DND-41 (cell line): ENCODE measurements around the gene CEBPE.

Experiments used
- ATAC-seq: fragments of 200-7000 bp; cut with Tn5 transposase; 3 replicates; pipeline ENCODE4 v1.9.1; 2021; ENCODE audit warnings: low read depth; ENCODE audit not compliant: insufficient read depth
- DNase-seq: peaks from one replicate; pipeline ENCODE4 v3.0.0-alpha.2; 2020
- H2AFZ ChIP-seq: 2 replicates; pipeline ENCODE4 v1.6.0; 2012; ENCODE audit warnings: low read depth, low read length
- H3K27ac ChIP-seq: 2 replicates; pipeline ENCODE4 v1.5.1; 2012; ENCODE audit warnings: low read length, inconsistent platforms
- H3K27me3 ChIP-seq: fragments of 200-600 bp; sonication (generic); 2 replicates; pipeline ENCODE4 v1.6.0; 2012; ENCODE audit warnings: low read length, mild to moderate bottlenecking, inconsistent platforms; ENCODE audit not compliant: insufficient read depth, poor library complexity
- H3K36me3 ChIP-seq: 2 replicates; pipeline ENCODE4 v1.5.1; 2012; ENCODE audit warnings: low read length, inconsistent platforms; ENCODE audit not compliant: insufficient read depth
- H3K4me1 ChIP-seq: 2 replicates; pipeline ENCODE4 v1.5.1; 2012; ENCODE audit warnings: mild to moderate bottlenecking, low read length; ENCODE audit not compliant: insufficient read depth
- H3K4me2 ChIP-seq: 2 replicates; pipeline ENCODE4 v1.6.0; 2012; ENCODE audit warnings: mild to moderate bottlenecking, moderate library complexity, low read length, inconsistent platforms; ENCODE audit not compliant: insufficient read depth
- H3K4me3 ChIP-seq, 2 experiments: fragments of 200-600 bp in 1 of 2; shearing (Covaris generic) in 1 of 2; 2 replicates each; pipeline ENCODE4 v1.5.1; 2012 to 2016; ENCODE audit warnings: inconsistent platforms in 2 of 2, low read length in 2 of 2, mild to moderate bottlenecking in 2 of 2, low read depth in 1 of 2, moderate library complexity in 1 of 2
- H3K79me2 ChIP-seq: 2 replicates; pipeline ENCODE4 v1.6.0; 2012; ENCODE audit warnings: low read length, inconsistent platforms; ENCODE audit not compliant: insufficient read depth
- H3K9ac ChIP-seq: 2 replicates; pipeline ENCODE4 v1.6.0; 2012; ENCODE audit warnings: low read depth, mild to moderate bottlenecking, inconsistent platforms, low read length, moderate library complexity
- H3K9me3 ChIP-seq: 2 replicates; pipeline ENCODE4 v1.5.1; 2012; ENCODE audit warnings: low read length, moderate library complexity, mild to moderate bottlenecking, inconsistent platforms; ENCODE audit not compliant: insufficient read depth, severe bottlenecking
- H4K20me1 ChIP-seq: 2 replicates; pipeline ENCODE4 v1.6.0; 2012; ENCODE audit warnings: low read length; ENCODE audit not compliant: insufficient read depth
- EZH2 ChIP-seq: IDR thresholded peaks from 3 replicates; pipeline ENCODE4 v1.6.1; 2012; ENCODE audit warnings: borderline replicate concordance, low read depth, mild to moderate bottlenecking, moderate library complexity, low read length, inconsistent platforms; ENCODE audit not compliant: severe bottlenecking
- TF ChIP-seq, protein P1 (sequence below): IDR thresholded peaks from 2 replicates; pipeline ENCODE4 v1.5.1; 2012; ENCODE audit warnings: borderline replicate concordance, low read length, moderate library complexity, mild to moderate bottlenecking; ENCODE audit not compliant: poor library complexity, severe bottlenecking; ENCODE audit errors: extremely low read depth

The CEBPE gene

GRCh38 chr14:23085458-23085857 lies 33.6 kb downstream of the CEBPE start:
- H3K9me3 ChIP-seq = no peaks in the 10 kb centered on the region
- no peak for TF ChIP-seq EZH2
- TF ChIP-seq, protein P1, sequence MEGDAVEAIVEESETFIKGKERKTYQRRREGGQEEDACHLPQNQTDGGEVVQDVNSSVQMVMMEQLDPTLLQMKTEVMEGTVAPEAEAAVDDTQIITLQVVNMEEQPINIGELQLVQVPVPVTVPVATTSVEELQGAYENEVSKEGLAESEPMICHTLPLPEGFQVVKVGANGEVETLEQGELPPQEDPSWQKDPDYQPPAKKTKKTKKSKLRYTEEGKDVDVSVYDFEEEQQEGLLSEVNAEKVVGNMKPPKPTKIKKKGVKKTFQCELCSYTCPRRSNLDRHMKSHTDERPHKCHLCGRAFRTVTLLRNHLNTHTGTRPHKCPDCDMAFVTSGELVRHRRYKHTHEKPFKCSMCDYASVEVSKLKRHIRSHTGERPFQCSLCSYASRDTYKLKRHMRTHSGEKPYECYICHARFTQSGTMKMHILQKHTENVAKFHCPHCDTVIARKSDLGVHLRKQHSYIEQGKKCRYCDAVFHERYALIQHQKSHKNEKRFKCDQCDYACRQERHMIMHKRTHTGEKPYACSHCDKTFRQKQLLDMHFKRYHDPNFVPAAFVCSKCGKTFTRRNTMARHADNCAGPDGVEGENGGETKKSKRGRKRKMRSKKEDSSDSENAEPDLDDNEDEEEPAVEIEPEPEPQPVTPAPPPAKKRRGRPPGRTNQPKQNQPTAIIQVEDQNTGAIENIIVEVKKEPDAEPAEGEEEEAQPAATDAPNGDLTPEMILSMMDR = no peak
- no peak overlapping the region for H2AFZ ChIP-seq
- H3K36me3 ChIP-seq = peaks cover 99% of the 10 kb centered on the region
- ATAC-seq (no peak), DNase-seq (no peak)
- H3K4me2 ChIP-seq = no peak overlapping the region
- H3K9ac ChIP-seq = no peak overlapping the region
- H3K79me2 ChIP-seq = peaks cover 50% of the 10 kb centered on the region
- H3K4me3 ChIP-seq = no peak overlapping the region
- H3K4me1 ChIP-seq = no peaks in the 10 kb centered on the region
- peaks cover 17% of the 10 kb centered on the region; the same call in 1 of the 2 replicates for H4K20me1 ChIP-seq
- no peaks in the 10 kb centered on the region for H3K27me3 ChIP-seq
- H3K27ac ChIP-seq = no peak overlapping the region

GRCh38 chr14:23080474-23080873 lies 38.6 kb downstream of the CEBPE start:
- Histone ChIP-seq H3K27ac (no peak overlapping the region), H3K4me3 (no peak overlapping the region), H2AFZ (no peak overlapping the region), H3K79me2 (peaks cover 17% of the 10 kb centered on the region), H3K9ac (no peak overlapping the region), H3K36me3 (peaks cover 99% of the 10 kb centered on the region), H3K9me3 (no peaks in the 10 kb centered on the region), H3K4me1 (no peaks in the 10 kb centered on the region), H3K4me2 (no peak overlapping the region), H3K27me3 (no peaks in the 10 kb centered on the region), H4K20me1 (peaks cover 7% of the 10 kb centered on the region; the same call in 1 of the 2 replicates)
- no peak for TF ChIP-seq EZH2
- TF ChIP-seq, protein P1 = no peak
- no peak for ATAC-seq
- no peak for DNase-seq

GRCh38 chr14:23079716-23080115 lies 39.3 kb downstream of the CEBPE start:
- H3K79me2 ChIP-seq = peaks cover 9% of the 10 kb centered on the region; the same call in 1 of the 2 replicates
- DNase-seq (no peak), ATAC-seq (no peak)
- no peak overlapping the region for H3K4me2 ChIP-seq
- no peak overlapping the region for H2AFZ ChIP-seq
- H3K4me3 ChIP-seq = no peak overlapping the region
- H3K4me1 ChIP-seq = no peaks in the 10 kb centered on the region
- H3K36me3 ChIP-seq = peaks cover 98% of the 10 kb centered on the region
- no peak for TF ChIP-seq EZH2
- TF ChIP-seq, protein P1 = no peak
- H3K27ac ChIP-seq = no peak overlapping the region
- H3K9ac ChIP-seq = no peak overlapping the region
- H3K27me3 ChIP-seq = no peaks in the 10 kb centered on the region
- H3K9me3 ChIP-seq = no peaks in the 10 kb centered on the region
- H4K20me1 ChIP-seq = peaks cover 7% of the 10 kb centered on the region; the same call in 1 of the 2 replicates

- H4K20me1 ChIP-seq = peaks cover 7% of the 10 kb centered on the region; the same call in 1 of the 2 replicates
- no peak overlapping the region for H3K9ac ChIP-seq
- H3K4me3 ChIP-seq = no peak overlapping the region
- ATAC-seq (no peak), DNase-seq (no peak)
- no peaks in the 10 kb centered on the region for H3K9me3 ChIP-seq
- no peak for TF ChIP-seq EZH2
- TF ChIP-seq, protein P1 = no peak
- H3K27ac ChIP-seq = no peak overlapping the region
- H3K79me2 ChIP-seq = peaks cover 9% of the 10 kb centered on the region; the same call in 1 of the 2 replicates
- H3K4me1 ChIP-seq = no peaks in the 10 kb centered on the region
- no peak overlapping the region for H3K4me2 ChIP-seq
- H3K36me3 ChIP-seq = peaks cover 92% of the 10 kb centered on the region
- H3K27me3 ChIP-seq = no peaks in the 10 kb centered on the region
- no peak overlapping the region for H2AFZ ChIP-seq
These were observed 40.4 kb downstream of the CEBPE start for GRCh38 chr14:23078692-23079116.
